ENCODE measurements around the gene GPNMB.

GPNMB gene

GRCh38 chr7:23230641-23231101, 15.9 kb upstream of the GPNMB start:
- H3K9me3 ChIP-seq (ENCODE audit: control insufficient read depth, insufficient read depth, low read depth, low read length) = no peaks in the 10 kb centered on the region
- no peaks in the 10 kb centered on the region for H3K36me3 ChIP-seq (ENCODE audit: control insufficient read depth in 2 of 2, insufficient read depth in 1 of 2, low read length in 2 of 2)
- POLR2A ChIA-PET = no interaction called here
- 0 out of 2 replicates have a peak, but pooled peaks cover 2% of the 10 kb centered on the region for H3K4me1 ChIP-seq (ENCODE audit: control insufficient read depth, insufficient read depth, low read length)
- no peak overlapping the region for H3K27ac ChIP-seq (ENCODE audit: extremely low read depth, low read depth, low read length)
- no peak for TF ChIP-seq ZNF138 (tag by site-specific recombination; IDR thresholded peaks at IDR 0.05; ENCODE audit: borderline replicate concordance)
- TF ChIP-seq HOXA7 (CRISPR knock-in tag; IDR thresholded peaks at IDR 0.05; ENCODE audit: borderline replicate concordance) = no peak
- TF ChIP-seq ZNF398 (tag by site-specific recombination; IDR thresholded peaks at IDR 0.05) = no peak
- TF ChIP-seq SP2 (tag by site-specific recombination; IDR thresholded peaks at IDR 0.05) = no peak
- TF ChIP-seq TCF7L2 (IDR thresholded peaks at IDR 0.05; ENCODE audit: borderline replicate concordance, low read depth, low read length) = no peak
- no peak for TF ChIP-seq ZNF571 (tag by site-specific recombination; IDR thresholded peaks at IDR 0.05)
- TF ChIP-seq ZNF423 (tag by site-specific recombination; IDR thresholded peaks at IDR 0.05) = no peak
- TF ChIP-seq SETDB1 (IDR thresholded peaks at IDR 0.05; ENCODE audit: insufficient read length, low read length) = no peak
- TF ChIP-seq SP3 (tag by site-specific recombination; IDR thresholded peaks at IDR 0.05) = no peak
- TF ChIP-seq ZSCAN18 (tag by site-specific recombination; IDR thresholded peaks at IDR 0.05) = no peak
- TF ChIP-seq ZNF155 (tag by site-specific recombination; IDR thresholded peaks at IDR 0.05) = no peak
- no peak for TF ChIP-seq ZSCAN5A (tag by site-specific recombination; IDR thresholded peaks at IDR 0.05)
- CTCF ChIA-PET = no interaction called here
- no peak overlapping the region for H3K4me3 ChIP-seq (ENCODE audit: low read depth, low read length)

GRCh38 chr7:23232966-23233365, 13.6 kb upstream of the GPNMB start:
- Histone ChIP-seq H3K27ac (ENCODE audit: extremely low read depth, low read depth, low read length) (no peak overlapping the region), H3K4me3 (ENCODE audit: low read depth, low read length) (no peak overlapping the region), H3K4me1 (ENCODE audit: control insufficient read depth, insufficient read depth, low read length) (0 out of 2 replicates have a peak, but pooled peaks cover 2% of the 10 kb centered on the region), H3K36me3 (ENCODE audit: control insufficient read depth in 2 of 2, insufficient read depth in 1 of 2, low read length in 2 of 2) (no peaks in the 10 kb centered on the region), H3K9me3 (ENCODE audit: control insufficient read depth, insufficient read depth, low read depth, low read length) (no peaks in the 10 kb centered on the region)
- TF ChIP-seq ZNF266 (tag by site-specific recombination; IDR thresholded peaks at IDR 0.05; ENCODE audit: low read depth) (no peak), ZSCAN4 (tag by site-specific recombination; IDR thresholded peaks at IDR 0.05) (no peak), MYNN (tag by site-specific recombination; IDR thresholded peaks at IDR 0.05; ENCODE audit: borderline replicate concordance) (no peak)
- ChIA-PET CTCF (interaction anchor here (0.9 to 1.2 kb wide), 2 partner anchors 10 to 27 kb away, joined by 3 read pairs; no protein-coding TSS in a partner anchor), POLR2A (no interaction called here)

GRCh38 chr7:23234569-23235296, 11.8 kb upstream of the GPNMB start:
- Histone ChIP-seq H3K36me3 (ENCODE audit: control insufficient read depth in 2 of 2, insufficient read depth in 1 of 2, low read length in 2 of 2) (no peaks in the 10 kb centered on the region), H3K27ac (ENCODE audit: extremely low read depth, low read depth, low read length) (no peak overlapping the region), H3K9me3 (ENCODE audit: control insufficient read depth, insufficient read depth, low read depth, low read length) (no peaks in the 10 kb centered on the region), H3K4me3 (ENCODE audit: low read depth, low read length) (no peak overlapping the region), H3K4me1 (ENCODE audit: control insufficient read depth, insufficient read depth, low read length) (0 out of 2 replicates have a peak, but pooled peaks cover 2% of the 10 kb centered on the region)
- ChIA-PET POLR2A (no interaction called here), CTCF (no interaction called here)
- TF ChIP-seq ZNF791 (tag by site-specific recombination; IDR thresholded peaks at IDR 0.05) (no peak), ZBTB8A (tag by site-specific recombination; IDR thresholded peaks at IDR 0.05) (no peak), ZNF645 (tag by site-specific recombination; IDR thresholded peaks at IDR 0.05) (no peak), ZNF426 (tag by site-specific recombination; IDR thresholded peaks at IDR 0.05) (no peak), ZNF398 (tag by site-specific recombination; IDR thresholded peaks at IDR 0.05) (no peak), ZNF561 (tag by site-specific recombination; IDR thresholded peaks at IDR 0.05; ENCODE audit: borderline replicate concordance) (no peak), ZNF133 (tag by site-specific recombination; IDR thresholded peaks at IDR 0.05) (no peak), ZNF76 (tag by site-specific recombination; IDR thresholded peaks at IDR 0.05; ENCODE audit: borderline replicate concordance, low read depth) (no peak)

All from HEK293 (cell line).